Endothelial cell of umbilical vein (primary cell): ENCODE data around the gene GRAMD2B. TPM values are rescaled to one million over a fixed set of nuclear protein-coding genes. Genes with fewer than 3 reads are reported as not detected.

ENCODE experiments used
- BruUV-seq: library from RNA; stranded (reverse); fragments of 400-500 nt; replicated peaks from 2 replicates; lab custom pipeline; 2021; lab: Mats Ljungman, UMichigan
- CTCF ChIA-PET: fragments of 300-600, 350-600 bp; sonication (Branson Sonifier 250); formaldehyde crosslinking; loops from one replicate; lab custom pipeline; 2021; ENCODE audit warnings: antibody characterized with exemption, inconsistent platforms; lab: Charles Lee
- POLR2A ChIA-PET: fragments of 300-600, 350-600 bp; sonication (Branson Sonifier 250); formaldehyde crosslinking; loops from one replicate; lab custom pipeline; 2021; ENCODE audit warnings: antibody characterized with exemption, inconsistent platforms; lab: Charles Lee
- DNase-seq: peaks from one replicate; pipeline ENCODE4 v3.0.0-alpha.2; 2011; ENCODE audit warnings: low read depth, low spot score
- FAIRE-seq: peaks from 2 replicates; lab custom pipeline; 2011; peaks lifted over from hg19 to GRCh38; lab: Jason Lieb, UNC
- H2AFZ ChIP-seq: 2 replicates; pipeline ENCODE4 v1.6.0; 2012; ENCODE audit warnings: low read depth, low read length, control low read depth, inconsistent platforms
- H3K27ac ChIP-seq: 2 replicates; pipeline ENCODE4 v1.5.1; 2011; ENCODE audit warnings: low read depth, mild to moderate bottlenecking, control low read depth, low read length, moderate library complexity; ENCODE audit not compliant: insufficient read depth
- H3K27me3 ChIP-seq, 2 experiments: 2 replicates each; pipeline versions ENCODE4 v1.6.0 to v1.6.1; 2011; ENCODE audit warnings: low read length in 2 of 2, mixed read lengths in 1 of 2; ENCODE audit not compliant: control insufficient read depth in 2 of 2, insufficient read depth in 2 of 2
- H3K36me3 ChIP-seq, 2 experiments: 2 replicates in 1 of 2; 3 replicates in 1 of 2; pipeline ENCODE4 v1.5.1; 2011; ENCODE audit warnings: low read length in 2 of 2, mild to moderate bottlenecking in 1 of 2, moderate library complexity in 1 of 2; ENCODE audit not compliant: control insufficient read depth in 2 of 2, insufficient read depth in 2 of 2; ENCODE audit errors: extremely low read depth in 1 of 2
- H3K4me1 ChIP-seq: 3 replicates; pipeline ENCODE4 v1.5.1; 2011; ENCODE audit warnings: mild to moderate bottlenecking, low read length; ENCODE audit not compliant: control insufficient read depth, insufficient read depth; ENCODE audit errors: extremely low read depth
- H3K4me2 ChIP-seq: 2 replicates; pipeline ENCODE4 v1.6.1; 2011; ENCODE audit warnings: low read length, control low read depth, mixed read lengths; ENCODE audit not compliant: insufficient read depth
- H3K4me3 ChIP-seq, 3 experiments: fragments of 200-600 bp in 1 of 3; sonication (generic), shearing (Covaris generic) in 1 of 3; replicated peaks in 1 of 3; 2 replicates each; pipeline ENCODE4 v1.5.1; 2011 to 2016; ENCODE audit warnings: control low read depth in 3 of 3, low read length in 3 of 3, mild to moderate bottlenecking in 2 of 3, inconsistent platforms in 1 of 3, low read depth in 1 of 3, moderate library complexity in 1 of 3; ENCODE audit not compliant: insufficient read depth in 1 of 3
- H3K79me2 ChIP-seq: 2 replicates; pipeline ENCODE4 v1.6.0; 2012; ENCODE audit warnings: low read length, inconsistent platforms; ENCODE audit not compliant: control insufficient read depth, insufficient read depth
- H3K9ac ChIP-seq: replicated peaks from 2 replicates; pipeline ENCODE3; 2011; ENCODE audit warnings: low read length, control low read depth; ENCODE audit not compliant: insufficient read depth; ENCODE audit errors: extremely low read depth
- H3K9me1 ChIP-seq: replicated peaks from 3 replicates; pipeline ENCODE4 v1.6.0; 2011; ENCODE audit warnings: mild to moderate bottlenecking, low read length; ENCODE audit not compliant: control insufficient read depth, insufficient read depth; ENCODE audit errors: extremely low read depth
- H3K9me3 ChIP-seq: replicated peaks from 2 replicates; pipeline ENCODE4 v1.5.1; 2012; ENCODE audit warnings: low read length, inconsistent platforms; ENCODE audit not compliant: control insufficient read depth, insufficient read depth
- H4K20me1 ChIP-seq: replicated peaks from 2 replicates; pipeline ENCODE3; 2011; ENCODE audit warnings: mild to moderate bottlenecking, low read length; ENCODE audit not compliant: control insufficient read depth, insufficient read depth; ENCODE audit errors: extremely low read depth
- CTCF ChIP-seq, 2 donors: IDR thresholded peaks; 1 replicate in 1 of 2; 2 replicates in 1 of 2; pipeline ENCODE4 v1.5.1; 2011; ENCODE audit warnings: low read length in 2 of 2, mild to moderate bottlenecking in 2 of 2, moderate library complexity in 2 of 2, control low read depth in 1 of 2, inconsistent platforms in 1 of 2, low read depth in 1 of 2; ENCODE audit not compliant: insufficient read depth in 1 of 2; ENCODE audit errors: extremely low read depth in 1 of 2
- EZH2 ChIP-seq: IDR thresholded peaks from 2 replicates; pipeline ENCODE4 v1.6.1; 2012; ENCODE audit warnings: borderline replicate concordance, low read depth, mild to moderate bottlenecking, moderate library complexity, low read length, inconsistent platforms; ENCODE audit not compliant: severe bottlenecking
- FOS ChIP-seq: IDR thresholded peaks from 2 replicates; pipeline ENCODE4 v1.6.1; 2011; ENCODE audit warnings: mild to moderate bottlenecking, low read length, moderate library complexity, borderline replicate concordance; ENCODE audit not compliant: insufficient read depth
- GATA2 ChIP-seq: IDR thresholded peaks from 2 replicates; pipeline ENCODE4 v1.7.0; 2011; ENCODE audit warnings: low read depth, mild to moderate bottlenecking, moderate library complexity, mixed read lengths, low read length; ENCODE audit not compliant: insufficient read length, insufficient read depth
- JUN ChIP-seq: IDR thresholded peaks from 2 replicates; pipeline ENCODE4 v1.6.1; 2011; ENCODE audit warnings: borderline replicate concordance, low read depth; ENCODE audit not compliant: insufficient read length, insufficient read depth
- MAX ChIP-seq: IDR thresholded peaks from 2 replicates; pipeline ENCODE4 v1.6.1; 2011; ENCODE audit not compliant: insufficient read depth, insufficient read length
- MYC ChIP-seq: IDR thresholded peaks from one replicate; pipeline ENCODE4 v1.6.1; 2011; ENCODE audit warnings: mild to moderate bottlenecking, low read depth, low read length
- POLR2A ChIP-seq: IDR thresholded peaks from 2 replicates; pipeline ENCODE4 v1.6.1; 2012; ENCODE audit warnings: low read depth, mild to moderate bottlenecking, control low read depth, low read length
- POLR2AphosphoS5 ChIP-seq: IDR thresholded peaks from 2 replicates; pipeline ENCODE4 v1.6.1; 2012; ENCODE audit warnings: low read depth, mild to moderate bottlenecking, control low read depth, low read length, moderate library complexity; ENCODE audit not compliant: insufficient read depth
- dilution Hi-C: fragments of 300-500 bp; cut with MboI; formaldehyde crosslinking; loops from one replicate; pipeline ENCODE4 v1.15.0; 2019; ENCODE audit warnings: low sequenced_read_pairs; ENCODE audit not compliant: extremely low pct_ligation_motif_present
- intact Hi-C: fragments of 100-400 bp; cut with micrococcal nuclease; formaldehyde crosslinking; loops from one replicate; pipeline ENCODE4 v1.10.0; 2022
- polyA plus RNA-seq, 4 experiments: library from polyadenylated mRNA; depleted of rRNA in 3 of 4; stranded (reverse) in 3 of 4; unstranded in 1 of 4; fragments of >200 nt; gene quantifications; 2 replicates each; pipeline versions ENCODE4 v1.2.1 to v1.2.3, GENCODE V29; 2011 to 2012; ENCODE audit warnings: missing spikeins in 1 of 4
- total RNA-seq: library from RNA; stranded (reverse); gene quantifications from 2 replicates; pipeline ENCODE4 v1.2.3, GENCODE V29; 2021

GRAMD2B gene
- total and polyA plus RNA-seq, 2 donors (not counting 3 experiments of a cell fraction or from before 2014, with no cell fraction given), result 2.0 to 5.5 TPM

- no peaks in the 10 kb centered on the region for H3K36me3 ChIP-seq
- FAIRE-seq (no peak), DNase-seq (no peak)
- H2AFZ ChIP-seq, result no peak overlapping the region
- H3K4me1 ChIP-seq, result peaks cover 14% of the 10 kb centered on the region
- H3K79me2 ChIP-seq, result no peaks in the 10 kb centered on the region
- intact Hi-C loops (no loop called here), dilution Hi-C loops (no loop called here)
- TF ChIP-seq GATA2, result no peak
- TF ChIP-seq MYC, result no peak
- no peak for TF ChIP-seq POLR2A
- no peak for TF ChIP-seq POLR2AphosphoS5
- TF ChIP-seq MAX, result no peak
- TF ChIP-seq CTCF (IDR thresholded peaks at IDR 0.05; ENCODE audit: extremely low read depth in 1 of 2, insufficient read depth in 1 of 2, low read depth in 1 of 2, low read length in 2 of 2), result no peak
- no peak for TF ChIP-seq JUN
- no peak for TF ChIP-seq FOS
- TF ChIP-seq EZH2, result no peak
- POLR2A ChIA-PET, result no interaction called here
- BruUV-seq, result no TSS peak
- CTCF ChIA-PET, result interaction anchor here (1.2 kb wide), 1 partner anchor 8 kb away, joined by 4 read pairs; no protein-coding TSS in a partner anchor
- peak overlapping the region; percentile 16 for H3K4me2 ChIP-seq
- no peak overlapping the region for H3K9ac ChIP-seq
- H4K20me1 ChIP-seq, result no peaks in the 10 kb centered on the region
- H3K4me3 ChIP-seq, result no peak overlapping the region
- no peaks in the 10 kb centered on the region for H3K9me3 ChIP-seq
- no peaks in the 10 kb centered on the region for H3K9me1 ChIP-seq
- no peak overlapping the region for H3K27ac ChIP-seq
- H3K27me3 ChIP-seq, result no peaks in the 10 kb centered on the region
Measured at GRCh38 chr5:126508251-126508961, 85.2 kb downstream of the GRAMD2B start.
